ENCODE data around the gene NET1. TPM values are rescaled to one million over a fixed set of nuclear protein-coding genes. Genes with fewer than 3 reads are reported as not detected.

The NET1 gene
- total and polyA plus RNA-seq, 2 donors = 54.0 to 108 TPM

DNA sequence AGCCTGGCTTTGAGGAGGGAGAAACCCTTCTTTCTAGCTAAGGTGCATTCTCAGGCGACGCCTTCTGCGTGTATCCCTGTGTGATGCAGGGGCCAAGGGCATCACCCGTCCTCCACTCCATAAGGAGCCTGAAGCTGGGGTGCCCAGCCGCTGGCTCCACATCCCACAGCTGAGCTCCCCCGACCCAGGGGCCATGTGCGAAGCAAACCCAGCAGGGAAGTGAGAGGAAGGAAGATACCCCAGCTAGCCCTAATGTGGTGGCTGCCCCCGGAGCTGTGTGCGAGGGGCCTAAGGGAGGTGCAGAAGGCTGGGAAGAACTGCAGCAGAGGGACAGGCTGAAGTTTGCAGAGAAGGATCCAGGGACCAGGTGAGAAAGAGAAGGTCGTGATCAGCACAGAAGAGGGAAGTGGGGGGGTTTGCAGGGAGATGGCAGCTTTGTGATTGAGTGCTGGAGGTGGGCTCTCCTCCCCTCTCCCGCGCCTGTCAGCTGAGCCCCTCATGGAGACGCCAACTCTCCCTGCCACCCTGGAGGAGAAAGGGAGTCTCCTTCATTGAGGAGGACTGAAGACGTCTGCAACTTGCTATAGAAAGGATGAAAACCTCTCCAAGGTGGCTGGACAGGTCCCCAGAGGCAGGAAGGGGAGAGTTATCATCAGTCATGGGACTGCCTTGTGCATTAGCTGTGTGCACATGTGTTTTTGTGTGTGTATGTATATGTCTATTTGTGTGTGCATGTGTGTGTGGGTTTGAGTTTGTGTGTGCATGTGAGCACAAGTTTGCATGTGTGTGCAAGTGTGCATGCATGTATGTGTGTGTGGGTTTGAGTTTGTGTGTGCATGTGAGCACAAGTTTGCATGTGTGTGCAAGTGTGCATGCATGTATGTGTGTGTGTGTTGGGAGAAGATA lies 90.5 kb downstream of the NET1 start:
- Histone ChIP-seq H3K4me3 (ENCODE audit: low read depth, low read length) (no peak overlapping the region), H3K4me1 (ENCODE audit: insufficient read depth) (no peaks in the 10 kb centered on the region), H3K27ac (ENCODE audit: low read depth) (no peak overlapping the region), H3K36me3 (ENCODE audit: insufficient read depth) (no peaks in the 10 kb centered on the region)
- 91% methylated on average over 14 of the region's 14 CpGs for WGBS
- DNase-seq (ENCODE audit: extremely low spot score) = no peak

DNA sequence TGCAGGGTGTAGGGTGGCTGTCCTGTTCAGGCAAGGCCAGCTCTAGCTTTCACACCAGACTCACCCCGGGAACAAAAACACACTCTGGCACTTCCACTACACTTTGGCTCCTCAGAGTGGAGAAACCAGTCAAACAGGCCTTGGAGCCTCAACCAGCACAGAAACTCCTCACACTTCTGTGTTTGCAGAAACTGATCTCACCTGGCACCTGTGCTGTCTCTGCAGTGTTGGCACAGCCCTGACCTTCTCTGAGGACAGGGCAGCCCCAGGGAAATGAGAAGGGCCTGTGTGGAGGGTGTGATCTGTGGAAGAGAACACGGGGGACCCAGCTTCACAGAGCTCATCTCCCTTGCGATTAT lies 91.1 kb downstream of the NET1 start:
- no peak overlapping the region for H3K4me3 ChIP-seq (ENCODE audit: low read depth, low read length)
- no peaks in the 10 kb centered on the region for H3K36me3 ChIP-seq (ENCODE audit: insufficient read depth)
- H3K4me1 ChIP-seq (ENCODE audit: insufficient read depth) = no peaks in the 10 kb centered on the region
- peak; percentile 74 for DNase-seq (ENCODE audit: extremely low spot score)
- H3K27ac ChIP-seq (ENCODE audit: low read depth) = no peak overlapping the region
- WGBS = 69% methylated on average over 3 of the region's 3 CpGs

GRCh38 chr10:5504146-5505072 lies 92.1 kb downstream of the NET1 start:
- Histone ChIP-seq H3K4me1 (ENCODE audit: insufficient read depth) (no peaks in the 10 kb centered on the region), H3K36me3 (ENCODE audit: insufficient read depth) (no peaks in the 10 kb centered on the region), H3K27ac (ENCODE audit: low read depth) (no peak overlapping the region), H3K4me3 (ENCODE audit: low read depth, low read length) (no peak overlapping the region)
- 80% methylated on average over 18 of the region's 18 CpGs for WGBS
- no peak for DNase-seq (ENCODE audit: extremely low spot score)

DNA sequence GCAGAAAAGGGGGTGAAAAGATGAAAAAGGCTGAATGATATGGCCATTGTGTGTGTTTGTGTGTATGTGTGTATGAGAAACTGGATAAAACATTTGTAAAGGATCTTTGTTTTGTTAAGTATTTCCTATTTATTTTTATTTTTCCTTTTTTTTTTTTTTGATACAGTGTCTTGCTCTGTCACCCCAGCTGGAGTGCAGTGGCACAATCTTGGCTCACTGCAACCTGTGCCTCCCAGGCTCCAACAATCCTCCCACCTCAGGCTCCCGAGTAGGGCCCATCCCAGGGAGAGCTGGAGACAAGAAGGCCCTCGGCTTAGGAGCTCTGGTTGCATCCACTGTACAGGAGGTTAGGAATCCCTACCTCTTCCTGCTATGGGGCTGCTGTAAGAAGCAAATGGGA lies 93.9 kb downstream of the NET1 start:
- H3K27ac ChIP-seq (ENCODE audit: low read depth) = no peak overlapping the region
- no peaks in the 10 kb centered on the region for H3K36me3 ChIP-seq (ENCODE audit: insufficient read depth)
- H3K4me3 ChIP-seq (ENCODE audit: low read depth, low read length) = no peak overlapping the region
- DNase-seq (ENCODE audit: extremely low spot score) = no peak
- 65% methylated on average over 2 of the region's 2 CpGs for WGBS
- no peaks in the 10 kb centered on the region for H3K4me1 ChIP-seq (ENCODE audit: insufficient read depth)

- Histone ChIP-seq H3K4me3 (ENCODE audit: low read depth, low read length) (no peak overlapping the region), H3K36me3 (ENCODE audit: insufficient read depth) (no peaks in the 10 kb centered on the region), H3K27ac (ENCODE audit: low read depth) (no peak overlapping the region), H3K4me1 (ENCODE audit: insufficient read depth) (no peaks in the 10 kb centered on the region)
- DNase-seq (ENCODE audit: extremely low spot score) = no peak
- WGBS = 93% methylated on average over 19 of the region's 19 CpGs
These were observed 94.6 kb downstream of the NET1 start for GRCh38 chr10:5506751-5507648.

GRCh38 chr10:5507649-5508131 lies 95.3 kb downstream of the NET1 start:
- H3K27ac ChIP-seq (ENCODE audit: low read depth) = no peak overlapping the region
- 92% methylated on average over 14 of the region's 14 CpGs for WGBS
- no peaks in the 10 kb centered on the region for H3K4me1 ChIP-seq (ENCODE audit: insufficient read depth)
- DNase-seq (ENCODE audit: extremely low spot score) = no peak
- H3K36me3 ChIP-seq (ENCODE audit: insufficient read depth) = no peaks in the 10 kb centered on the region
- no peak overlapping the region for H3K4me3 ChIP-seq (ENCODE audit: low read depth, low read length)

DNA sequence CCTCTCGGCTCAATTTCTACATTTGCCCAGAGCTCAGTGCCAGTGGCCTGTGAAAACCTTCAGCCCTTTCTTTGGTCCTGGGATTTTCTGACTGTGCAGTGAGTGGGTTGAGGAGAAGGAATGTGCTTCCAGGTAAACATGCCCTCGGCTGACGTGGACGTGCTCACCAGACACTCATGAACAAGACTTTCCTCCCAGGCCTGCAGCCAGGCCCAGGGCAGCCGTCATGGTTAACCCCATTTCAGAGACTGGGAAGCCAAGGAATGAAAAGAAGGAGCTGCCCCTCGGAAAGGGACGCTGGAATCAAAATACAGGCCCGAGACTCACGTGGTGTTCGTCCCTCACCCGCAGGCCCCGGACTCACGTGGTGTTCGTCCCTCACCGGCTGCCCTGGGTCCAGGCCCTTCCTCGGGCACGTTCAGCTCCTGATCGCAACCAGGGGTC lies 95.8 kb downstream of the NET1 start:
- H3K4me3 ChIP-seq (ENCODE audit: low read depth, low read length) = no peak overlapping the region
- H3K36me3 ChIP-seq (ENCODE audit: insufficient read depth) = no peaks in the 10 kb centered on the region
- H3K4me1 ChIP-seq (ENCODE audit: insufficient read depth) = no peaks in the 10 kb centered on the region
- no peak for DNase-seq (ENCODE audit: extremely low spot score)
- 92% methylated on average over 18 of the region's 18 CpGs for WGBS
- no peak overlapping the region for H3K27ac ChIP-seq (ENCODE audit: low read depth)

Other genes starting within 250 kb of the NET1 start
- not detected for gene AKR1C8, start 227.4 kb upstream of the NET1 start, total RNA-seq
- gene AKR1C8, start 227.4 kb upstream of the NET1 start, polyA plus RNA-seq = not detected
- gene AKR1C4, start 215.7 kb upstream of the NET1 start, total RNA-seq = not detected
- gene AKR1C4, start 215.7 kb upstream of the NET1 start, polyA plus RNA-seq = 0.09 TPM
- not detected for gene UCN3, start 47.6 kb upstream of the NET1 start, total RNA-seq
- not detected for gene UCN3, start 47.6 kb upstream of the NET1 start, polyA plus RNA-seq
- gene TUBAL3, start 7.7 kb upstream of the NET1 start, total RNA-seq = 0.16 TPM
- gene TUBAL3, start 7.7 kb upstream of the NET1 start, polyA plus RNA-seq = 0.05 TPM
- gene CALML5, start 87.0 kb downstream of the NET1 start, total RNA-seq = not detected
- gene CALML5, start 87.0 kb downstream of the NET1 start, polyA plus RNA-seq = not detected
- gene CALML3, start 112.4 kb downstream of the NET1 start, total RNA-seq = not detected
- gene CALML3, start 112.4 kb downstream of the NET1 start, polyA plus RNA-seq = not detected